OCI-LY1 (cell line): ENCODE measurements around the gene RASIP1.
"Not testable (repeated sequence)": the region's sequence is repeated elsewhere in the genome, so short reads cannot be mapped to it uniquely, and the experiment has no call there.

Experiments
- H2AFZ ChIP-seq: fragments of 200-600 bp; sonication (generic), shearing (Covaris generic); 2 replicates; pipeline ENCODE4 v1.6.0; 2014; ENCODE audit warnings: antibody characterized with exemption, mild to moderate bottlenecking, low read length
- H3F3A ChIP-seq: fragments of 200-600 bp; sonication (generic), shearing (Covaris generic); 2 replicates; pipeline ENCODE4 v1.6.0; 2014; ENCODE audit warnings: mild to moderate bottlenecking, antibody characterized with exemption, low read length, moderate library complexity; ENCODE audit not compliant: insufficient read depth
- H3K27ac ChIP-seq: fragments of 200-600 bp; sonication (generic); 2 replicates; pipeline ENCODE4 v1.5.1; 2014; ENCODE audit warnings: low read length, mixed run types, mild to moderate bottlenecking, low read depth; ENCODE audit not compliant: poor library complexity, severe bottlenecking
- H3K27me3 ChIP-seq: fragments of 200-600 bp; sonication (generic); 2 replicates; pipeline ENCODE4 v1.6.0; 2014; ENCODE audit warnings: antibody characterized with exemption, mild to moderate bottlenecking, low read length, moderate library complexity; ENCODE audit not compliant: insufficient read depth
- H3K36me3 ChIP-seq: fragments of 200-600 bp; sonication (generic); 2 replicates; pipeline ENCODE4 v1.6.1; 2014; ENCODE audit warnings: mild to moderate bottlenecking, antibody characterized with exemption, low read length, moderate library complexity, mixed read lengths; ENCODE audit not compliant: insufficient read depth
- H3K4me1 ChIP-seq: fragments of 200-600 bp; sonication (generic); 2 replicates; pipeline ENCODE4 v1.5.1; 2014; ENCODE audit warnings: mild to moderate bottlenecking, low read length, moderate library complexity; ENCODE audit not compliant: insufficient read depth, severe bottlenecking
- H3K4me2 ChIP-seq: fragments of 200-600 bp; sonication (generic), shearing (Covaris generic); 2 replicates; pipeline ENCODE4 v1.6.1; 2014; ENCODE audit warnings: low read length
- H3K4me3 ChIP-seq: fragments of 200-600 bp; sonication (generic); 2 replicates; pipeline ENCODE4 v1.5.1; 2014; ENCODE audit warnings: low read length, low read depth, mild to moderate bottlenecking, mixed read lengths; ENCODE audit not compliant: poor library complexity, severe bottlenecking
- H3K79me2 ChIP-seq: fragments of 200-600 bp; shearing (Covaris generic); 2 replicates; pipeline ENCODE4 v1.6.1; 2016; ENCODE audit warnings: mixed run types, low read length, mixed read lengths; ENCODE audit not compliant: insufficient read depth
- H3K9ac ChIP-seq: fragments of 200-600 bp; sonication (generic), shearing (Covaris generic); 2 replicates; pipeline ENCODE4 v1.6.1; 2014; ENCODE audit warnings: mild to moderate bottlenecking, low read length, mixed read lengths
- H3K9me2 ChIP-seq: fragments of 200-600 bp; sonication (generic), shearing (Covaris generic); 2 replicates; pipeline ENCODE4 v1.6.1; 2014; ENCODE audit warnings: low read depth, mild to moderate bottlenecking, low read length, mixed read lengths
- H3K9me3 ChIP-seq: fragments of 200-600 bp; shearing (Covaris generic); 2 replicates; pipeline ENCODE4 v1.6.1; 2014; ENCODE audit warnings: low read length, mixed read lengths
- H4K20me1 ChIP-seq: fragments of 200-600 bp; sonication (generic), shearing (Covaris generic); 2 replicates; pipeline ENCODE4 v1.6.0; 2016; ENCODE audit warnings: mild to moderate bottlenecking, low read length; ENCODE audit not compliant: insufficient read depth
- EZH2 ChIP-seq: fragments of 200-600 bp; sonication (generic), shearing (Covaris generic); IDR thresholded peaks from 2 replicates; pipeline ENCODE4 v1.8.0; 2017; ENCODE audit warnings: borderline replicate concordance, mixed run types, mild to moderate bottlenecking, antibody characterized with exemption, low read length, moderate library complexity, mixed read lengths
- TF ChIP-seq, protein P1 (sequence below): fragments of 200-600 bp; sonication (generic), shearing (Covaris generic); IDR thresholded peaks from 2 replicates; pipeline ENCODE4 v1.5.1; 2017; ENCODE audit warnings: mild to moderate bottlenecking, antibody characterized with exemption, low read length, moderate library complexity, mixed read lengths

Gene RASIP1

DNA sequence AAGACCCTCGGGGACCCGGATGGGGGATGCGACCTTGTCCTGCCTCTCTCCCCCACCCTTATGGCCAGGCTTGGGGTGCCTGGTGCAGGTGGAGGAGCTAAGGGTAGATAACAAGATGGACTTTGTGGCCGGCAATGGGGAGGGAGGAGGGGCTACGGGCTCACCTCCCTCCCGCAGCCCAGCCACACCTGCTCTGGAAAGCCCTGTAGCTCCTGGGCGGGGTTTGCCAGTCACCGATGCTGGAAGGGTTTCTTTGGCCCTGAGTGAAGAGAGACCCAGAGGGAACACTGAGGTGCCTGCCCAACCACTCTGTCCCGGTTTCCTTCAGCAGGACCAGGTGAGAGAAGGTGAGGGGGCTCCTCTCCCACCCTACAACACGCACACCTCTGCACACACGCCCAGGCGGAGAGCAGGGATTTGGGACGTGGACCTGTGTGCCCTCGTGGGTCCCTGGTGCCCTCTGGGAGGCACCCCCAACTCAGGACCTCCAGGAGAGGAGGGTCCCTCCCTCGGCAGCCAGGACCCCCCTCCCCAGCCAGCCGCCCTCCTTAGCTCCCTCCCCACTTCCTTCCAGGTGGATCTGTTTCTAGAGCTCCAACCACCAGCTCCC, 44.6 kb downstream of the RASIP1 start, which contains the start of gene FUT2:
FUT2 (plus strand) TSS at position 229 of the 610 bp plus-strand sequence. CDS start 6,986 bp downstream, outside the sequence.
- no peaks in the 10 kb centered on the region for H3F3A ChIP-seq
- no peaks in the 10 kb centered on the region for H4K20me1 ChIP-seq
- H3K36me3 ChIP-seq, result no peaks in the 10 kb centered on the region
- no peaks in the 10 kb centered on the region for H3K79me2 ChIP-seq
- H3K9ac ChIP-seq, result no peak within 1 kb of the TSS
- H3K4me1 ChIP-seq, result no peaks in the 10 kb centered on the region
- no peaks in the 10 kb centered on the region for H3K9me2 ChIP-seq
- no peak within 1 kb of the TSS for H3K27ac ChIP-seq
- peaks cover 7% of the 10 kb centered on the region; the same call in 1 of the 2 replicates for H3K27me3 ChIP-seq
- no peak within 1 kb of the TSS for H3K4me2 ChIP-seq
- no peaks in the 10 kb centered on the region for H3K9me3 ChIP-seq
- no peak within 1 kb of the TSS for H2AFZ ChIP-seq
- H3K4me3 ChIP-seq, result no peak within 1 kb of the TSS
- TF ChIP-seq EZH2, result no peak
- TF ChIP-seq, protein P1, sequence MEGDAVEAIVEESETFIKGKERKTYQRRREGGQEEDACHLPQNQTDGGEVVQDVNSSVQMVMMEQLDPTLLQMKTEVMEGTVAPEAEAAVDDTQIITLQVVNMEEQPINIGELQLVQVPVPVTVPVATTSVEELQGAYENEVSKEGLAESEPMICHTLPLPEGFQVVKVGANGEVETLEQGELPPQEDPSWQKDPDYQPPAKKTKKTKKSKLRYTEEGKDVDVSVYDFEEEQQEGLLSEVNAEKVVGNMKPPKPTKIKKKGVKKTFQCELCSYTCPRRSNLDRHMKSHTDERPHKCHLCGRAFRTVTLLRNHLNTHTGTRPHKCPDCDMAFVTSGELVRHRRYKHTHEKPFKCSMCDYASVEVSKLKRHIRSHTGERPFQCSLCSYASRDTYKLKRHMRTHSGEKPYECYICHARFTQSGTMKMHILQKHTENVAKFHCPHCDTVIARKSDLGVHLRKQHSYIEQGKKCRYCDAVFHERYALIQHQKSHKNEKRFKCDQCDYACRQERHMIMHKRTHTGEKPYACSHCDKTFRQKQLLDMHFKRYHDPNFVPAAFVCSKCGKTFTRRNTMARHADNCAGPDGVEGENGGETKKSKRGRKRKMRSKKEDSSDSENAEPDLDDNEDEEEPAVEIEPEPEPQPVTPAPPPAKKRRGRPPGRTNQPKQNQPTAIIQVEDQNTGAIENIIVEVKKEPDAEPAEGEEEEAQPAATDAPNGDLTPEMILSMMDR, result no peak

DNA sequence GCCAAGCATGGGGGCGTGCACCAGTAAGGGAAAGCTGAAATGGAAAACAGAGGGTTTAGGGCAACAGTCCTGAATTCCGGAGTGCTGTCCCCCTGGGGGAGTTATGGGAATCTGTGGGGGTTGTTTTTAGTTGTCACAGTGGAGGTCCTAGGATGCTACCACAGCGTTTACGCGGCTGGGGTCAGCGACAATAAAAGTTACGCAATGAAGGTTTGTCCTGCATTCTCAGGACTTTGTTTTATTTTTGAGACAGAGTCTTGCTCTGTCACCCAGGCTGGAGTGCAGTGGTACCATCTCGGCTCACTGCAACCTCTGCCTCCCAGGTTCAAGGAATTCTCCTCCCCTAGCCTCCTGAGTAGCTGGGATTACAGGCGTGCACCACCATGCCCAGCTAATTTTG, 46.8 kb downstream of the RASIP1 start:
- H3K9ac ChIP-seq, H3K27ac ChIP-seq, H3K9me3 ChIP-seq, H4K20me1 ChIP-seq, H3K4me2 ChIP-seq, H2AFZ ChIP-seq, H3F3A ChIP-seq, H3K79me2 ChIP-seq, H3K27me3 ChIP-seq, H3K4me3 ChIP-seq, H3K4me1 ChIP-seq, H3K9me2 ChIP-seq, H3K36me3 ChIP-seq: not testable (repeated sequence)

DNA sequence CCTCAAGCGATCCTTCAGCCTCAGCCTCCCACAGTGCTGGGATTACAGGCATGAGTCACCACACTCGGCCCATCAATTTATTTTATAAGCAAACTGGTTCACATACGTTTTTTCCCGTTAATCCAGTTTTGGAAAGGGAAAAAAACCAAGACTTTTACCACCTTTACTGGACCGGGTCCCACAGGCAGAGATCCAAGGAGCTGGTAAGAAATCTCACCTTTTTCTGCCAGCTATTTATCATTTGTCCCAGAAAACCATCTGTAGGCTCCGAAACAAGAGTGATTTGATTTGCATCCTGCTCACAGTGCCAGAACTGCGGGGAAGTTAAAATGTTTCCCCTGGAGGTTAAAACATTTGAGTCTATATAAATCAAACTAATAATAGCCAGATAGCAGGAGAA, 51.0 kb downstream of the RASIP1 start:
- Histone ChIP-seq H3K4me2 (no peak overlapping the region), H3K4me3 (no peak overlapping the region), H2AFZ (no peak overlapping the region), H3K79me2 (no peaks in the 10 kb centered on the region), H4K20me1 (no peaks in the 10 kb centered on the region), H3F3A (no peaks in the 10 kb centered on the region), H3K4me1 (no peaks in the 10 kb centered on the region), H3K36me3 (no peaks in the 10 kb centered on the region), H3K9me3 (no peaks in the 10 kb centered on the region), H3K9ac (no peak overlapping the region), H3K27ac (no peak overlapping the region), H3K27me3 (peaks cover 7% of the 10 kb centered on the region; the same call in 1 of the 2 replicates), H3K9me2 (no peaks in the 10 kb centered on the region)
- TF ChIP-seq EZH2, result no peak
- TF ChIP-seq, protein P1, result no peak

DNA sequence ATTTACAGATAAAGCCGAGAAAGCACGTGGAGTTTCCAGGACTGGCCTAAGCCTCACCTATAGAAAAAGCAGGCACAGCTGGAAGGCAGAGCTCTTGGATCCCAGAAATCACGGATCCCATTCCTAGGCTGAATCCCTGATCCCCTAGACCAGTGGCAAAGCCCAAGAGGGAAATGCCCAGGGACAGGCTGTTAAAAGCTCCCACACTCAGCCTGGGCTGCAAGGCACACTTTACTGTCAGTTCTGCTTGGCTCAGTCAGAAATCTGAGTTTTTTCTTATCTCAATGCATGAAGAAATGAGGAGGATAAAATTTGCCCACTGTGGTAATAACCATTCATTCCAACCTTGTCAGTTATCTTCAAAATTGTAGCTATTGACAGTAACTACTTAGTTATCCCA, 52.6 kb downstream of the RASIP1 start:
- no peaks in the 10 kb centered on the region for H3K4me1 ChIP-seq
- no peaks in the 10 kb centered on the region for H3K9me3 ChIP-seq
- H4K20me1 ChIP-seq, result no peaks in the 10 kb centered on the region
- no peaks in the 10 kb centered on the region for H3F3A ChIP-seq
- H3K36me3 ChIP-seq, result no peaks in the 10 kb centered on the region
- H3K27ac ChIP-seq, result no peak overlapping the region
- H3K4me2 ChIP-seq, result no peak overlapping the region
- H3K9me2 ChIP-seq, result no peaks in the 10 kb centered on the region
- no peak overlapping the region for H2AFZ ChIP-seq
- H3K27me3 ChIP-seq, result peaks cover under 1% of the 10 kb centered on the region; the same call in 1 of the 2 replicates
- no peak for TF ChIP-seq EZH2
- TF ChIP-seq, protein P1, result no peak
- H3K79me2 ChIP-seq, result no peaks in the 10 kb centered on the region
- no peak overlapping the region for H3K4me3 ChIP-seq
- H3K9ac ChIP-seq, result no peak overlapping the region

DNA sequence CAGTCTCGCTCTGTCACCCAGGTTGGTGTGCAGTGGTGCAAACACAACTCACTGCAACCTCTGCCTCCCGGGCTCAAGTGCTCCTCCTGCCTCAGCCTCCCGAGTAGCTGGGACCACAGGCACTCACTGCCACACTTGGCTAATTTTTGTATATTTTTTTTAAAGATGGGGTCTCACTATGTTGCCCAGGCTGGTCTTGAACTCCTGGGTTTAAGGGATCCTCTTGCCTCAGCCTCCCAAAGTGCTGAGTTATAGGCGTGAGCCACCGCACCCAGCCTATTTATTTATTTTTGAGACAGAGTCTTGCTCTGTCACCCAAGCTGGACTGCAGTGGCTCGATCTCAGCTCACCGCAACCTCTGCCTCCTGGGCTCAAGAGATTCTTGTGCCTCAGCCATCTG, 53.8 kb downstream of the RASIP1 start:
- not testable (repeated sequence) for H3K4me2 ChIP-seq, H4K20me1 ChIP-seq, H3K27me3 ChIP-seq, H2AFZ ChIP-seq, H3F3A ChIP-seq, H3K9me2 ChIP-seq, H3K4me1 ChIP-seq, H3K4me3 ChIP-seq, H3K36me3 ChIP-seq, H3K9me3 ChIP-seq, H3K27ac ChIP-seq, H3K79me2 ChIP-seq, H3K9ac ChIP-seq
